A549 treated with Mapracorat at 1 μM for 4 hours (cell line): ENCODE results near the gene SYF2. TPM values are rescaled to one million over a fixed set of nuclear protein-coding genes. Genes with fewer than 3 reads are reported as not detected.

Source experiments
- total RNA-seq: library from RNA; stranded (reverse); fragments of 200-300 nt; extraction: Qiagen RNA extraction; gene quantifications from 5 replicates; pipeline ENCODE4 v1.2.3, GENCODE V29; 2022

Gene SYF2
- 33.4 to 47.7 TPM (median 34.3 TPM) in 5 replicates for total RNA-seq

GRCh38 chr1:25232027-25232865 lies at the start of gene SYF2:
Gene SYF2 (minus strand): TSS chr1:25232502. CDS start chr1:25232467, 35 bp downstream.

DNA sequence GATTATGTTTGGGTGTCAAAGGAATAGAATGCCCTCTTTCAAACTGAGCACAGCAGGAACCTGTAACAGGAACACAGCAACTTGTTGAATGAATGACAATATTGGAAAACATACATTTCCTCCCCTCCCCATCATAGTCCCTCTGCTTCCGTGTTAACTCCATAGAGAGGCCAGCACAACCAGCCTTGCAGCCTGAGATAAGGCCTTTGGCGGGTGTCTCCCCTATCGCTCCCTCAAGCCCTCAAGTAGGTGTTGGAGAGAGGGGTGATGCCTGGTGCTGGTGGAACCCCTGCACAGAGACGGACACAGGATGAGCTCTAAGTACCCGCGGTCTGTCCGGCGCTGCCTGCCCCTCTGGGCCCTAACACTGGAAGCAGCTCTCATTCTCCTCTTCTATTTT lies 39.9 kb upstream of the SYF2 start, which contains the start of gene RHD:
RHD (plus strand) TSS at position 272 of the 400 bp plus-strand sequence; CDS start at position 311, 39 bp downstream.

DNA sequence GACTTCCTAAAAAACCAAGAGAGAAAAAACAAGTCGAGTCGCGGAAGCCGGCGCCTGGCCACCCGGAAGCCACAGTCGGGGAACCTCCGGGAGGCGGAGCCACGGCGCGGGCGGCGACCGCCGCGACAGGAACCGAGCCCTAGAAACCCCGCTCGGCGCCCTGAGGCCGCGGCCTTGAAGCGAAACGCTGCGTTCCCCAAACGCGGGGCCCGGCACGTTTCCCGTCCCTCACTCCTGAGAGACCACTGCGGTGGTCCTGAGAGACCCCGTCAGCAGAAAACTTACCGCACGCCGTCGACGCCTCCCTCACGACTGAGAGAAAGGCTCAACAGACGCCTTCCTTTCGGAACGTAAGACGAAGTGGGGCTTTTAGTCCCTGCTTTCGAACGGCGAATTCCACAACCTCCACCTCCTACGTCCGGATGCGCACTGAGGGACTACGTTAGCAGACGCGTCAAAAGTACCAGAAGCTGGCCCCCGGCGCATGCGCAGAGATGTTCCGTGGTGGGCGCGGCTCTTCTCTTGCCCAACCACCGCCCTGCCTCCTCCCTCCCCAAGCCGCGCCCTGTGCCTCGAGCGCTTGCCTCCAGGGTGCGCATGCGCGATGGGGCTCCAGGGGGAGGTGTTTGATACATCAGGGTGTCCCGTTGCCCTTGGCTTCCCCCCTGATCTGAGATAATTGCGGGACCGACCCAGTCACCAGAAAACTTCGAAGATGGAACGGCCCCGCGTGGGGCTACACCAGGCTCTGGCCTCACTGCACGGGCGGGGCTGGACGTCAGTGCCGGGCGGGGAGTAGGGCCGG lies 14.9 kb upstream of the SYF2 start, which contains the start of gene RSRP1:
RSRP1 (minus strand) TSS at position 431 of the 805 bp plus-strand sequence. CDS start 491 bp downstream, outside the sequence.

Other genes starting within 250 kb of the SYF2 start
- 13.8 to 24.9 TPM (median 22.1 TPM) in 5 replicates for gene RSRP1, start 15.0 kb upstream of the SYF2 start, total RNA-seq
- gene RHD, start 40.0 kb upstream of the SYF2 start, total RNA-seq = not detected in 5 replicates
- gene TMEM50A, start 105.8 kb upstream of the SYF2 start, total RNA-seq = 67.3 to 79.5 TPM (median 69.0 TPM) in 5 replicates
- 0.07 to 0.59 TPM in 2 of 5 replicates, not detected in the others for gene RHCE, start 188.3 kb upstream of the SYF2 start, total RNA-seq
- 8.5 to 11.5 TPM (median 9.4 TPM) in 5 replicates for gene MACO1, start 198.4 kb upstream of the SYF2 start, total RNA-seq